CD4-positive, alpha-beta T cell (primary cell): ENCODE results near the gene NUDCD3. TPM values are rescaled to one million over a fixed set of nuclear protein-coding genes. Genes with fewer than 3 reads are reported as not detected.
A peak's percentile ranks its signal among the peaks of the same experiment; 100 is the strongest.

Experiments used
- ATAC-seq: fragments of 200-7000 bp; cut with Tn5 transposase; one replicate; pipeline ENCODE4 v1.10.0; 2022; ENCODE audit warnings: mild to moderate bottlenecking; ENCODE audit not compliant: poor library complexity
- CTCF ChIA-PET: fragments of 350-600 bp; sonication (Branson Sonifier 250); formaldehyde crosslinking; loops from one replicate; lab custom pipeline; 2021; ENCODE audit warnings: antibody characterized with exemption, inconsistent platforms; lab: Charles Lee
- POLR2A ChIA-PET: fragments of 350-600 bp; sonication (Branson Sonifier 250); formaldehyde crosslinking; loops from one replicate; lab custom pipeline; 2021; ENCODE audit warnings: antibody characterized with exemption, inconsistent platforms; lab: Charles Lee
- DNase-seq, 14 experiments: peaks; one replicate each; pipeline ENCODE4 v3.0.0-alpha.2; 2013 to 2020; ENCODE audit warnings: mixed read lengths in 2 of 14
- H3K27ac ChIP-seq, 2 donors: one replicate each; pipeline versions ENCODE4 v1.5.1 to v1.7.0; 2013; ENCODE audit warnings: low read length in 2 of 2, low read depth in 1 of 2, mild to moderate bottlenecking in 1 of 2
- H3K27me3 ChIP-seq, 2 experiments: 1 replicate in 1 of 2; 2 replicates in 1 of 2; pipeline versions ENCODE4 v1.6.1 to v1.7.0; 2013; ENCODE audit warnings: low read length in 2 of 2, control low read depth in 1 of 2, mild to moderate bottlenecking in 1 of 2, moderate library complexity in 1 of 2; ENCODE audit not compliant: insufficient read depth in 2 of 2, control insufficient read depth in 1 of 2
- H3K36me3 ChIP-seq: one replicate; pipeline ENCODE4 v1.6.1; 2013; ENCODE audit warnings: low read length, control low read depth; ENCODE audit not compliant: insufficient read depth
- H3K4me1 ChIP-seq: one replicate; pipeline ENCODE4 v1.6.1; 2013; ENCODE audit warnings: low read length, control low read depth; ENCODE audit not compliant: insufficient read depth
- H3K4me3 ChIP-seq: one replicate; pipeline ENCODE4 v1.5.1; 2013; ENCODE audit warnings: mild to moderate bottlenecking, low read length, moderate library complexity
- H3K9me3 ChIP-seq, 2 experiments: 1 replicate in 1 of 2; 2 replicates in 1 of 2; pipeline versions ENCODE4 v1.6.1 to v1.7.0; 2013; ENCODE audit warnings: low read length in 2 of 2, mild to moderate bottlenecking in 2 of 2, control low read depth in 1 of 2, moderate library complexity in 1 of 2; ENCODE audit not compliant: control insufficient read depth in 1 of 2, insufficient read depth in 1 of 2
- H3K27ac Mint-ChIP-seq: one replicate; pipeline ENCODE4 v1.8.0; 2020; ENCODE audit warnings: mixed read lengths
- H3K27me3 Mint-ChIP-seq: one replicate; pipeline ENCODE4 v1.8.0; 2021; ENCODE audit warnings: mixed read lengths
- H3K36me3 Mint-ChIP-seq: one replicate; pipeline ENCODE4 v1.8.0; 2021; ENCODE audit warnings: low read depth, mixed read lengths
- H3K4me1 Mint-ChIP-seq: one replicate; pipeline ENCODE4 v1.8.0; 2021; ENCODE audit warnings: low read depth, mixed read lengths
- H3K4me3 Mint-ChIP-seq: one replicate; pipeline ENCODE4 v1.8.0; 2020; ENCODE audit warnings: mild to moderate bottlenecking, mixed read lengths
- H3K9me3 Mint-ChIP-seq: one replicate; pipeline ENCODE4 v1.8.0; 2020; ENCODE audit warnings: mixed read lengths
- CTCF ChIP-seq: fragments of 200-600 bp; IDR thresholded peaks from one replicate; pipeline ENCODE4 v1.8.0; 2022; ENCODE audit warnings: antibody characterized with exemption, mild to moderate bottlenecking
- intact Hi-C, 2 experiments: fragments of 100-400 bp; cut with DNase I in 1 of 2; cut with micrococcal nuclease in 1 of 2; formaldehyde crosslinking; loops; one replicate each; pipeline versions ENCODE4 v1.15.1 to v1.9.0; 2023 to 2025; cut with DNase I, micrococcal nuclease
- polyA plus RNA-seq, 2 donors: library from polyadenylated mRNA; unstranded; fragments of 120-200 nt; gene quantifications; one replicate each; pipeline ENCODE4 v1.2.1, GENCODE V29; 2013
- total RNA-seq, 174 experiments: library from RNA in 2 of 174; stranded (reverse) in 2 of 174; gene quantifications; one replicate each; pipeline ENCODE4 v1.2.3 and lab custom pipeline; 2021 to 2026

NUDCD3 gene
- total RNA-seq (10 to 100 TPM; 56.6 to 60.6 TPM), total RNA-seq (lab: John Stamatoyannopoulos, UW) (37.6 to 142 (median 98.7) reads per million in 172 experiments)
- 49.1 TPM for polyA plus RNA-seq (2013, experiment 1 of 2)
- polyA plus RNA-seq (2013, experiment 2 of 2), result 56.8 TPM

GRCh38 chr7:44490351-44491200 is at the start of gene NUDCD3:
TSS of gene NUDCD3 (minus strand) at chr7:44490658. CDS start at chr7:44490600, 58 bp downstream.
- Mint-ChIP-seq H3K4me3 (peak within 1 kb of the TSS; percentile 84), H3K36me3 (peaks cover 33% of the 10 kb centered on the region), H3K4me1 (peaks cover 48% of the 10 kb centered on the region), H3K27me3 (peaks cover 3% of the 10 kb centered on the region), H3K9me3 (no peaks in the 10 kb centered on the region), H3K27ac (peak within 1 kb of the TSS; percentile 91)
- Histone ChIP-seq H3K9me3 (no peaks in the 10 kb centered on the region), H3K4me1 (peaks cover 32% of the 10 kb centered on the region), H3K4me3 (peak within 1 kb of the TSS; percentile 84), H3K27ac (peak within 1 kb of the TSS; percentile 95 to 97), H3K36me3 (peaks cover 4% of the 10 kb centered on the region), H3K27me3 (no peaks in the 10 kb centered on the region)
- peak; percentile 71 to 91 (median 78) for DNase-seq
- intact Hi-C loops, result loop anchor here (1.0 to 10.0 kb wide), 7 partner anchors 77 to 1578 kb away; partner anchors contain the start of genes C7orf25 (in 1 of the 2), DBNL (in 1 of the 2), PURB (in 1 of the 2) and UBE2D4 (in 1 of the 2)
- TF ChIP-seq CTCF, result peak; percentile 28
- peak; percentile 71 for ATAC-seq
- CTCF ChIA-PET, result interaction anchor here (0.8 to 3.4 kb wide), 8 partner anchors 13 to 368 kb away, joined by 3 to 8 read pairs (median 4); partner anchors contain the start of genes POLD2 and YKT6
- POLR2A ChIA-PET, result interaction anchor here (0.6 to 3.3 kb wide), 50 partner anchors 10 to 1602 kb away, joined by 3 to 52 read pairs (median 5); partner anchors contain the start of genes DBNL, DDX56, H2AZ2 and MRPL32

- no peaks in the 10 kb centered on the region for H3K27me3 ChIP-seq
- POLR2A ChIA-PET, result no interaction called here
- H3K4me3 Mint-ChIP-seq, result no peak overlapping the region
- intact Hi-C loops, result no loop called here
- no peak for ATAC-seq
- no peaks in the 10 kb centered on the region for H3K36me3 ChIP-seq
- H3K4me3 ChIP-seq, result no peak overlapping the region
- no peaks in the 10 kb centered on the region for H3K9me3 ChIP-seq
- H3K36me3 Mint-ChIP-seq, result no peaks in the 10 kb centered on the region
- peaks cover 5% of the 10 kb centered on the region for H3K27me3 Mint-ChIP-seq
- TF ChIP-seq CTCF, result no peak
- no peak overlapping the region for H3K27ac Mint-ChIP-seq
- no peaks in the 10 kb centered on the region for H3K4me1 ChIP-seq
- H3K9me3 Mint-ChIP-seq, result no peaks in the 10 kb centered on the region
- H3K4me1 Mint-ChIP-seq, result no peaks in the 10 kb centered on the region
- no peak overlapping the region for H3K27ac ChIP-seq
- CTCF ChIA-PET, result no interaction called here
- DNase-seq, result no peak
Measured at GRCh38 chr7:44539669-44540506, 49.4 kb upstream of the NUDCD3 start.
